ENCODE measurements around the gene ZFHX3. TPM values are rescaled to one million over a fixed set of nuclear protein-coding genes. Genes with fewer than 3 reads are reported as not detected.

The ZFHX3 gene
- total RNA-seq, 1 donor from 2014 or later = 68.1 TPM

GRCh38 chr16:73054813-73055482, 7.0 kb upstream of the ZFHX3 start:
- no peak for DNase-seq (ENCODE audit: low spot score in 2 of 2, unreplicated experiment in 2 of 2)
- peaks cover 10% of the 10 kb centered on the region for H3K4me1 Mint-ChIP-seq
- H3K36me3 Mint-ChIP-seq = no peaks in the 10 kb centered on the region
- H3K9me3 Mint-ChIP-seq = no peaks in the 10 kb centered on the region
- peaks cover 3% of the 10 kb centered on the region for H3K27me3 Mint-ChIP-seq (ENCODE audit: low read depth)
- no peak overlapping the region for H3K27ac Mint-ChIP-seq
- H3K4me3 Mint-ChIP-seq = peak overlapping the region; percentile 92
- TF ChIP-seq CTCF (IDR thresholded peaks at IDR 0.05; ENCODE audit: unreplicated experiment) = no peak

GRCh38 chr16:73054498-73054812, 6.5 kb upstream of the ZFHX3 start:
- Mint-ChIP-seq H3K9me3 (no peaks in the 10 kb centered on the region), H3K27ac (no peak overlapping the region), H3K4me3 (peak overlapping the region; percentile 92), H3K4me1 (peaks cover 5% of the 10 kb centered on the region), H3K36me3 (no peaks in the 10 kb centered on the region), H3K27me3 (ENCODE audit: low read depth) (no peaks in the 10 kb centered on the region)
- TF ChIP-seq CTCF (IDR thresholded peaks at IDR 0.05; ENCODE audit: unreplicated experiment) = no peak
- no peak for DNase-seq (ENCODE audit: low spot score in 2 of 2, unreplicated experiment in 2 of 2)

- Mint-ChIP-seq H3K4me1 (peaks cover 5% of the 10 kb centered on the region), H3K4me3 (peak overlapping the region; percentile 92)
Observed at GRCh38 chr16:73054125-73054484, 6.2 kb upstream of the ZFHX3 start.

GRCh38 chr16:73053364-73054124, 5.6 kb upstream of the ZFHX3 start:
- no peak for DNase-seq (ENCODE audit: low spot score in 2 of 2, unreplicated experiment in 2 of 2)
- no peaks in the 10 kb centered on the region for H3K36me3 Mint-ChIP-seq
- H3K4me1 Mint-ChIP-seq = peaks cover 8% of the 10 kb centered on the region
- no peak overlapping the region for H3K27ac Mint-ChIP-seq
- no peak overlapping the region for H3K4me3 Mint-ChIP-seq
- no peak for TF ChIP-seq CTCF (IDR thresholded peaks at IDR 0.05; ENCODE audit: unreplicated experiment)
- H3K9me3 Mint-ChIP-seq = no peaks in the 10 kb centered on the region
- no peaks in the 10 kb centered on the region for H3K27me3 Mint-ChIP-seq (ENCODE audit: low read depth)

More at GRCh38 chr16:73054125-73054484, 6.2 kb upstream of the ZFHX3 start:
- Mint-ChIP-seq H3K27me3 (ENCODE audit: low read depth) (no peaks in the 10 kb centered on the region), H3K36me3 (no peaks in the 10 kb centered on the region), H3K27ac (no peak overlapping the region), H3K9me3 (no peaks in the 10 kb centered on the region)
- DNase-seq (ENCODE audit: low spot score in 2 of 2, unreplicated experiment in 2 of 2) = no peak
- TF ChIP-seq CTCF (IDR thresholded peaks at IDR 0.05; ENCODE audit: unreplicated experiment) = no peak

GRCh38 chr16:73053038-73053363, 5.1 kb upstream of the ZFHX3 start:
- no peak for DNase-seq (ENCODE audit: low spot score in 2 of 2, unreplicated experiment in 2 of 2)
- H3K4me3 Mint-ChIP-seq = no peak overlapping the region
- H3K27ac Mint-ChIP-seq = no peak overlapping the region
- no peaks in the 10 kb centered on the region for H3K27me3 Mint-ChIP-seq (ENCODE audit: low read depth)
- no peaks in the 10 kb centered on the region for H3K9me3 Mint-ChIP-seq
- TF ChIP-seq CTCF (IDR thresholded peaks at IDR 0.05; ENCODE audit: unreplicated experiment) = no peak
- H3K36me3 Mint-ChIP-seq = no peaks in the 10 kb centered on the region
- peaks cover 9% of the 10 kb centered on the region for H3K4me1 Mint-ChIP-seq

Data from mesothelial cell of epicardium (in vitro differentiated cells).